ENCODE measurements around the gene MTMR1.
A peak's percentile ranks its signal among the peaks of the same experiment; 100 is the strongest.

- TF ChIP-seq CTCF (IDR thresholded peaks at IDR 0.05; ENCODE audit: low read length): peak; percentile 30
- no peak for TF ChIP-seq EZH2phosphoT487 (IDR thresholded peaks at IDR 0.05; ENCODE audit: low read length)
These were observed 12.2 kb upstream of the MTMR1 start for GRCh38 chrX:150680974-150681373.
